Sigmoid colon (tissue), 4 donors: ENCODE results near the gene KRTAP8-1.

Experiments
- CTCF ChIP-seq, 4 experiments: fragments of 450-650 bp in 3 of 4; fragments of 200-600 bp in 1 of 4; IDR thresholded peaks; one replicate each; pipeline ENCODE4 v1.5.1; 2016 to 2019; ENCODE audit warnings: antibody characterized with exemption in 4 of 4, mild to moderate bottlenecking in 3 of 4, moderate library complexity in 2 of 4
- EP300 ChIP-seq, 4 donors: sonication (generic); formaldehyde crosslinking; IDR thresholded peaks; one replicate each; pipeline ENCODE4 v1.6.1; 2017; ENCODE audit warnings: antibody characterized with exemption in 4 of 4
- POLR2A ChIP-seq, 2 donors: fragments of 450-650 bp; IDR thresholded peaks; one replicate each; pipeline ENCODE4 v1.6.1; 2016; ENCODE audit warnings: antibody characterized with exemption in 2 of 2, mild to moderate bottlenecking in 2 of 2, moderate library complexity in 2 of 2

GRCh38 chr21:30813174-30813573 is at the start of gene KRTAP8-1:
- no peak for TF ChIP-seq CTCF (IDR thresholded peaks at IDR 0.05)
- no peak for TF ChIP-seq EP300 (IDR thresholded peaks at IDR 0.05)
- TF ChIP-seq POLR2A (IDR thresholded peaks at IDR 0.05): no peak
